DOHH2 (cell line): ENCODE data around the gene GARIN5B.

ENCODE experiments used
- EZH2phosphoT487 ChIP-seq: fragments of 200-600 bp; sonication (generic); IDR thresholded peaks from 2 replicates; pipeline ENCODE4 v1.6.1; 2017; ENCODE audit warnings: borderline replicate concordance, mild to moderate bottlenecking, antibody characterized with exemption, low read length, moderate library complexity, mixed read lengths
- TF ChIP-seq, protein P1 (sequence below): fragments of 200-600 bp; sonication (generic); IDR thresholded peaks from one replicate; pipeline ENCODE4 v1.5.1; 2014; ENCODE audit warnings: antibody characterized with exemption, mild to moderate bottlenecking, low read depth, low read length; ENCODE audit not compliant: poor library complexity, severe bottlenecking

DNA sequence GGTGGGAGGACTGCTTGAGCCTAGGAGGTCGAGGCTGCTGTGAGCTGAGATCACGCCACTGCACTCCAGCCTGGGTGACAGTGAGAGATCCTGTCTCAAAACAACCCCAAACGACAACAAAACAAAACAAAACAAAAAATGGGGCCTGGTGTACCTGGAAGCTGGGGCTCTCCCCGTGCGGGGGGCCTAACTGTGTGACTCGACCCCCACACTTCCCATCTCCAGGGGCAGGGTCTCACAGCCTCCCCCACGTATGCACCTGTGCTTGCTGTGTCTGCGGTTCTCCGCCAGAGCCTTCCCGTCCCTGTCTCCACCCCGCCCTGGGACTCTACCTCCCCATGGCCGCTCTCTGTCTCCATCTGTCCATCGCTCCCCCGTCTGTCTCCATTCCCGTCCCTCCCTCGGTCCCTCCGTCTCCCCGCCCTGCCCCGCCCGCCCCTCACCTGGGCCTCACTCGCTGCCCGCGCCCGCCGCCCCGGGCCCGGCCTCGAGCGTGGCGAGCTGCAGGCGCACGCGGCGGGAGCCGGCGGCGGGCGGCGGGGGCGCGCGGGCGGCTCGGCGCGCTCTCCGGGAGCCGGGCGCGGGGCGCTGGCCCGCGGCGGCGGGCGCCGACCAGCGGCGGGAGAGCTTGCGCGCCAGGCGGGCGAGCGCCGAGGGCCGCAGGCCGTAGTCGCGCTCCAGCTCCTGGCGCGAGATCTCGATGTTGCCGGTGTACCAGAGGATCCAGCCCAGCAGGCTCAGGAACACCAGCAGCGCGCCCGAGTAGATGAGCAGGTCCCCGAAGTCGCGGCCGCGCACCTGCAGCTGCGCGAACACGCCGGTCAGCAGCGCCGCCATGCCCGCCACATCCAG lies 20.4 kb upstream of the GARIN5B start:
- TF ChIP-seq, protein P1, sequence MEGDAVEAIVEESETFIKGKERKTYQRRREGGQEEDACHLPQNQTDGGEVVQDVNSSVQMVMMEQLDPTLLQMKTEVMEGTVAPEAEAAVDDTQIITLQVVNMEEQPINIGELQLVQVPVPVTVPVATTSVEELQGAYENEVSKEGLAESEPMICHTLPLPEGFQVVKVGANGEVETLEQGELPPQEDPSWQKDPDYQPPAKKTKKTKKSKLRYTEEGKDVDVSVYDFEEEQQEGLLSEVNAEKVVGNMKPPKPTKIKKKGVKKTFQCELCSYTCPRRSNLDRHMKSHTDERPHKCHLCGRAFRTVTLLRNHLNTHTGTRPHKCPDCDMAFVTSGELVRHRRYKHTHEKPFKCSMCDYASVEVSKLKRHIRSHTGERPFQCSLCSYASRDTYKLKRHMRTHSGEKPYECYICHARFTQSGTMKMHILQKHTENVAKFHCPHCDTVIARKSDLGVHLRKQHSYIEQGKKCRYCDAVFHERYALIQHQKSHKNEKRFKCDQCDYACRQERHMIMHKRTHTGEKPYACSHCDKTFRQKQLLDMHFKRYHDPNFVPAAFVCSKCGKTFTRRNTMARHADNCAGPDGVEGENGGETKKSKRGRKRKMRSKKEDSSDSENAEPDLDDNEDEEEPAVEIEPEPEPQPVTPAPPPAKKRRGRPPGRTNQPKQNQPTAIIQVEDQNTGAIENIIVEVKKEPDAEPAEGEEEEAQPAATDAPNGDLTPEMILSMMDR = no peak
- TF ChIP-seq EZH2phosphoT487 = no peak
